IPS-18a (cell line): ENCODE data around the gene SORCS2.

Source experiments
- H3K27ac ChIP-seq: one replicate; pipeline ENCODE4 v1.5.1; 2013; ENCODE audit warnings: low read length
- H3K27me3 ChIP-seq: one replicate; pipeline ENCODE4 v1.6.1; 2013; ENCODE audit warnings: mild to moderate bottlenecking, low read length; ENCODE audit not compliant: control insufficient read depth, insufficient read depth
- H3K36me3 ChIP-seq: one replicate; pipeline ENCODE4 v1.6.1; 2013; ENCODE audit warnings: low read depth, low read length; ENCODE audit not compliant: control insufficient read depth
- H3K4me1 ChIP-seq: one replicate; pipeline ENCODE4 v1.6.1; 2013; ENCODE audit warnings: low read depth, low read length; ENCODE audit not compliant: control insufficient read depth
- H3K4me3 ChIP-seq: one replicate; pipeline ENCODE4 v1.5.1; 2013; ENCODE audit warnings: low read length
- H3K9ac ChIP-seq: one replicate; pipeline ENCODE4 v1.6.1; 2013; ENCODE audit warnings: mild to moderate bottlenecking, low read length, moderate library complexity
- H3K9me3 ChIP-seq: one replicate; pipeline ENCODE4 v1.6.1; 2013; ENCODE audit warnings: low read depth, low read length; ENCODE audit not compliant: control insufficient read depth

Gene SORCS2

DNA sequence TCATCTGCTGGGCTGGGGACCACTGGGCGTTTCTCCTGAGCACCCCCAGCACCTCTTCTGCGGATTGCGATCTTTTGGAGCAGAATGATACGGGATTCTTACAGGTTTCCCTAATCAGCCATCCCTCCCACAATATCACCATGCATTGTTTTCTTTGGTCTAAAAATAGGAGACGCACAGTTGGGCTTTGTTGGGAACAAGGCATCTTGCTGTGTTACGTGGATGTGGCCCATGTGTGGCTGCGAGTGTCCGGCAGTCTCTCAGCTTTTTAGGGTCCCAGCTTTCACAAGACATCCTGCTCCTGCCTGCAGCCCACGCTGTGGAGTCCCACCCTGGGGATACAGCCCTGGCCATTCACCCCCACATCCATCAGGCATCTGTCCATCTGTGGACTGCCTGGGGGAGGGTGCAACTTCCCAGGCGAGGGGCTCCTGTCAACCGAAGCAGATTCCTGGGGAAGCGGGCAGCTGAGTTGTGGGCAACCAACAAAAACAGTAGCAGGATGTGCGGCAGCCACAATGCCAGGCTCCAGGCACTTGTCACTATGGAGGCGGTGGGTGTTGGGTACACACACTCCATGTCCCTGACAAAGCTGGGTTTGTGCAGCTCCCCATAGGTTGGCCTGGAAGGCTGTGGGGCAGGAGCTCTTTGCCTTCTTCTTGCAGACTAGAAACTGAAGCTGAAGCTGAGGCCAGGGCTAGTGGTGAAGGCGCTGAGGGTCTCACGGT is 427.9 kb downstream of the SORCS2 start:
- Histone ChIP-seq H3K27ac (no peak overlapping the region), H3K36me3 (no peaks in the 10 kb centered on the region), H3K27me3 (no peaks in the 10 kb centered on the region), H3K9me3 (no peaks in the 10 kb centered on the region), H3K4me1 (no peaks in the 10 kb centered on the region), H3K9ac (no peak overlapping the region), H3K4me3 (no peak overlapping the region)

GRCh38 chr4:7620814-7621176 is 428.5 kb downstream of the SORCS2 start:
- Histone ChIP-seq H3K27ac (no peak overlapping the region), H3K27me3 (no peaks in the 10 kb centered on the region), H3K9me3 (no peaks in the 10 kb centered on the region), H3K9ac (no peak overlapping the region), H3K4me3 (no peak overlapping the region), H3K4me1 (no peaks in the 10 kb centered on the region), H3K36me3 (no peaks in the 10 kb centered on the region)

DNA sequence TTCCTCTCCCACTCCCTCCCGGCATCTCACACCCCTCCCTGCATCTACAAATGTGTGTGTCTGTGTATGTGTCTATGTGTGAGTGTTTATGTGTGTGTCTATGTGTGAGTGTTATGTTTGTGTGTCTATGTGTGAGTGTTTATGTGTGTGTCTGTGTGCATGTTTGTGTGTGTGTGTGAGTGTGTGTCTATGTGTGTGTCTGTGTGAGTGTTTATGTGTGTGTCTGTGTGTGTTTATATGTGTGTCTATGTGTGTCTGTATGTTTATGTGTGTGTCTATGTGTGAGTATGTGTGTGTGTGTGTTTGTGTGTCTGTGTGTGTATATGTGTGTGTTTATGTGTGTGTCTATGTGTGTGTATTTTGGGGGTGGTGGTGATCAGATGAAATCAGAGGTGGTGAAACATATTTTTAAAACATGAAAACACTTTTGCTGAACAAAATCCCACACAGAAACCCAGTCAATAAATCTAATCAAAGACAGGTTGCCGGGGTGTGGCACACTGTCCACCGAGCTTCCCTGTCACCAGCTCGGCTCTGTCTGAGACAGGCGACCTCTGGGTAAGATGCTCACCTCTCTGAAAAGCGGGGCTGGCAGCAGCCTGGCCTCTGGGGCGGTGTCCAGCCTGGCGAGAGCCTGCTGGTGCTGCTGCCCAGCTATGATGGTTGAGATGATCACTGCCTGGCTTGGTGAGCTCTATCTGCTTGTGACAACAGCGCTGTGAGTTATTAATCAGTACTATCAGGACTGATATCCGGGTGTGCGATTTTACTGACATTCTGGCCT is 429.1 kb downstream of the SORCS2 start:
- no peaks in the 10 kb centered on the region for H3K4me1 ChIP-seq
- no peak overlapping the region for H3K9ac ChIP-seq
- no peaks in the 10 kb centered on the region for H3K9me3 ChIP-seq
- H3K27ac ChIP-seq: no peak overlapping the region
- H3K4me3 ChIP-seq: no peak overlapping the region
- no peaks in the 10 kb centered on the region for H3K36me3 ChIP-seq
- H3K27me3 ChIP-seq: no peaks in the 10 kb centered on the region

DNA sequence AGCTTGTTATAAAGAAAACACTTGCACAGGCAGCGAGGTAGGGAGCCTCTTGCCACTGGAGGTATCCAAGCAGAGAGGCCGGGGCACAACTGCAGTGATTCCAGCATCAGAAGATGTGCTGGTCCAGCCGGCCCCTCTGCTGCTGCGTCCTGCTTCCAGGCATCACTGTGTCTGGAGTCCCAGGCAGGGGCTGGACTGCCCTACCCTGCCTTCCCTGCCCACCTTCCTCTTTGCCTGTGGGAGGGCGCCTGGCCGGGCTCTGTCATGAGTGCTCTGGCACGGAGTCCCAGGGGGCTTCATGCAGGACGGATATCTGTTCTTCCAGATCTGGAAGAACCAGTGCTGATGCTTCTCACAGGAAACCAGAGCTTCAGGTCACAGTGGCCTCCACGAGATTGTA is 430.0 kb downstream of the SORCS2 start:
- H3K9me3 ChIP-seq: no peaks in the 10 kb centered on the region
- no peaks in the 10 kb centered on the region for H3K4me1 ChIP-seq
- H3K4me3 ChIP-seq: no peak overlapping the region
- no peaks in the 10 kb centered on the region for H3K36me3 ChIP-seq
- H3K27ac ChIP-seq: no peak overlapping the region
- H3K27me3 ChIP-seq: no peaks in the 10 kb centered on the region
- H3K9ac ChIP-seq: no peak overlapping the region

DNA sequence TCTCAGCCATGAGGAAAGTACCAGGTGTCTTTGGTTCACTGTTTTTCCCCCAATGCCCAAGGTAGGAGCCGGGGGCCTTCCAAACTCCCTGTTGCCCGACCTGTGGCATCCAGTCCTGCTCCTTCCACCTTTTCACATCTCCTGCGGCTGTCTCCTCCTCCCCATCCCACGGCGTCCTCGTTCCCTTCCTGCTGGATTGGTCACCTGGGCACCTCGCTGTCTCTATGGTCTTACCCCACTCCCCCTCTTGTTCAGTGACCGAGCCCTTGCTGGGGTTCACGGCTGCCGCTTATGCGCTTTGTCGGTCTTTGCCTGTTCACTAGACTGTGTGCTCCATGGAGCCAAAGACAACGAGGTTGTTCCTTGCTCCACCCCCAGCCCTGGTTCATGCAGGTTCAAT is 431.1 kb downstream of the SORCS2 start:
- Histone ChIP-seq H3K9ac (no peak overlapping the region), H3K36me3 (no peaks in the 10 kb centered on the region), H3K9me3 (no peaks in the 10 kb centered on the region), H3K27ac (no peak overlapping the region), H3K27me3 (no peaks in the 10 kb centered on the region), H3K4me1 (no peaks in the 10 kb centered on the region), H3K4me3 (no peak overlapping the region)

DNA sequence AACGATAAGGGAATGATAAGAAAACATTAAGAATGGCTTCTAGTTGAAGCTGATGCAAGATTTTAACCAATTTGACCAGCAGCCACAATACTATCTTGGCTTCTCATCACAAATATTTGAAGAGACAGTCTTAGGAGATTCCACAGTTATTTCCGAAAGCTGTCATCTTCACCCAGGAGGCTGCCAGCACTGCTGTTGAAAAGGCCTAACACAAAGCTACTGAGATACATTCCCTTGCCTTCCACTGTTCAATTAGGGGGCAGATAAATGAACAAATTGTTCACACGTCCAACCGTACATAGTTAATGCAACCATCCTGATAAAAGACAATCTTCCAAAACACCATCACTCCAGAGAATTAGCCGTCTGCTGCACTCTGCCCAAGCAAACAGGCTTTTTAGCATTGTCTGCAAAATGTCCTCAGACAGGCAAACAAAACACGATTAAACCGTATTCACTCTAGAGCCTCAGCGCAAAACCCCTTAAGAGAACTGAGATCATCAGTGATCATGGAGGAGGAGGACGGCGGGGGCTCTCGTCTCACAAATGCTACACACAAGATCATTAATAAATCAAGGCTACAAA is 432.1 kb downstream of the SORCS2 start:
- Histone ChIP-seq H3K4me3 (no peak overlapping the region), H3K27ac (no peak overlapping the region), H3K27me3 (no peaks in the 10 kb centered on the region), H3K9ac (no peak overlapping the region), H3K4me1 (no peaks in the 10 kb centered on the region), H3K9me3 (no peaks in the 10 kb centered on the region), H3K36me3 (no peaks in the 10 kb centered on the region)

- no peak overlapping the region for H3K9ac ChIP-seq
- no peaks in the 10 kb centered on the region for H3K9me3 ChIP-seq
- H3K27me3 ChIP-seq: no peaks in the 10 kb centered on the region
- H3K36me3 ChIP-seq: no peaks in the 10 kb centered on the region
- H3K4me3 ChIP-seq: no peak overlapping the region
- no peak overlapping the region for H3K27ac ChIP-seq
- H3K4me1 ChIP-seq: no peaks in the 10 kb centered on the region
Measured at GRCh38 chr4:7625071-7625470, 432.7 kb downstream of the SORCS2 start.

GRCh38 chr4:7626531-7626930 is 434.2 kb downstream of the SORCS2 start:
- Histone ChIP-seq H3K4me1 (no peaks in the 10 kb centered on the region), H3K27ac (no peak overlapping the region), H3K27me3 (no peaks in the 10 kb centered on the region), H3K9ac (no peak overlapping the region), H3K4me3 (no peak overlapping the region), H3K36me3 (no peaks in the 10 kb centered on the region), H3K9me3 (no peaks in the 10 kb centered on the region)

GRCh38 chr4:7627251-7628250 is 435.2 kb downstream of the SORCS2 start:
- no peaks in the 10 kb centered on the region for H3K4me1 ChIP-seq
- no peak overlapping the region for H3K9ac ChIP-seq

GRCh38 chr4:7628432-7628831 is 436.1 kb downstream of the SORCS2 start:
- Histone ChIP-seq H3K4me3 (no peak overlapping the region), H3K27ac (no peak overlapping the region), H3K27me3 (no peaks in the 10 kb centered on the region), H3K4me1 (peaks cover 4% of the 10 kb centered on the region), H3K36me3 (no peaks in the 10 kb centered on the region), H3K9me3 (no peaks in the 10 kb centered on the region), H3K9ac (no peak overlapping the region)

More at GRCh38 chr4:7627251-7628250, 435.2 kb downstream of the SORCS2 start:
- Histone ChIP-seq H3K4me3 (no peak overlapping the region), H3K36me3 (no peaks in the 10 kb centered on the region), H3K27me3 (no peaks in the 10 kb centered on the region), H3K27ac (no peak overlapping the region), H3K9me3 (no peaks in the 10 kb centered on the region)
